GM23248 (cell line): ENCODE measurements around the gene PGRMC2. TPM values are rescaled to one million over a fixed set of nuclear protein-coding genes. Genes with fewer than 3 reads are reported as not detected.

ENCODE experiments used
- DNase-seq: peaks from one replicate; pipeline ENCODE4 v3.0.0-alpha.2; 2015
- H2AFZ ChIP-seq: fragments of 200-600 bp; sonication (generic); 2 replicates; pipeline ENCODE4 v1.6.1; 2016; ENCODE audit warnings: antibody characterized with exemption
- H3F3A ChIP-seq: fragments of 200-600 bp; sonication (generic); 2 replicates; pipeline ENCODE4 v1.6.1; 2016; ENCODE audit warnings: mild to moderate bottlenecking, antibody characterized with exemption, mixed run types; ENCODE audit not compliant: insufficient read depth
- H3K27ac ChIP-seq: fragments of 200-600 bp; sonication (generic); 2 replicates; pipeline ENCODE4 v1.5.1; 2016; ENCODE audit warnings: mild to moderate bottlenecking
- H3K27me3 ChIP-seq: fragments of 200-600 bp; sonication (generic); replicated peaks from 2 replicates; pipeline ENCODE4 v1.6.1; 2016; ENCODE audit warnings: mild to moderate bottlenecking; ENCODE audit not compliant: insufficient read depth
- H3K36me3 ChIP-seq: fragments of 200-600 bp; sonication (generic); 2 replicates; pipeline ENCODE4 v1.6.1; 2016; ENCODE audit warnings: low read depth, mild to moderate bottlenecking
- H3K4me1 ChIP-seq: fragments of 200-600 bp; sonication (generic); 2 replicates; pipeline ENCODE4 v1.6.1; 2016; ENCODE audit warnings: mild to moderate bottlenecking; ENCODE audit not compliant: insufficient read depth
- H3K4me2 ChIP-seq: fragments of 200-600 bp; sonication (generic); one replicate; pipeline ENCODE4 v1.6.1; 2016; ENCODE audit warnings: mild to moderate bottlenecking; ENCODE audit not compliant: unreplicated experiment
- H3K4me3 ChIP-seq: fragments of 200-600 bp; sonication (generic); 2 replicates; pipeline ENCODE4 v1.5.1; 2016; ENCODE audit warnings: mild to moderate bottlenecking
- H3K79me2 ChIP-seq: fragments of 200-600 bp; sonication (generic); 2 replicates; pipeline ENCODE4 v1.6.1; 2016; ENCODE audit warnings: mild to moderate bottlenecking; ENCODE audit not compliant: insufficient read depth
- H3K9ac ChIP-seq: fragments of 200-600 bp; sonication (generic); 2 replicates; pipeline ENCODE4 v1.6.1; 2016; ENCODE audit warnings: mild to moderate bottlenecking
- H3K9me2 ChIP-seq: fragments of 200-600 bp; sonication (generic); 2 replicates; pipeline ENCODE4 v1.6.1; 2016; ENCODE audit warnings: mixed run types, mild to moderate bottlenecking, moderate library complexity; ENCODE audit not compliant: insufficient read depth
- H3K9me3 ChIP-seq: fragments of 200-600 bp; sonication (generic); one replicate; pipeline ENCODE4 v1.6.1; 2017; ENCODE audit warnings: low read depth
- H4K20me1 ChIP-seq: fragments of 200-600 bp; sonication (generic); 2 replicates; pipeline ENCODE4 v1.6.0; 2016; ENCODE audit not compliant: insufficient read depth
- EZH2 ChIP-seq: fragments of 200-600 bp; sonication (generic); IDR thresholded peaks from 2 replicates; pipeline ENCODE4 v1.6.1; 2018; ENCODE audit warnings: antibody characterized with exemption, mild to moderate bottlenecking; ENCODE audit not compliant: insufficient read depth, poor library complexity, severe bottlenecking
- EZH2phosphoT487 ChIP-seq: fragments of 200-600 bp; sonication (generic); IDR thresholded peaks from 2 replicates; pipeline ENCODE4 v1.6.1; 2018; ENCODE audit warnings: antibody characterized with exemption, moderate library complexity, mild to moderate bottlenecking, low read depth; ENCODE audit not compliant: insufficient read depth
- WGBS, 2 experiments: methylation state at CpG; one replicate each; pipeline ENCODE4 v1.1.6; 2015 to 2017; ENCODE audit warnings: low lambda C conversion rate in 2 of 2, low coverage in 1 of 2; ENCODE audit errors: missing lambda C conversion rate in 2 of 2; 5-methylcytosine and 5-hydroxymethylcytosine counted together
- in situ Hi-C: fragments of 300-500 bp; cut with MboI; formaldehyde crosslinking; loops from 2 replicates; pipeline ENCODE4 v1.15.0; 2020
- polyA plus RNA-seq: library from polyadenylated mRNA; unstranded; fragments of >200 nt; fragmentation: Nextera tagmentation; extraction: Ambion mirVana; gene quantifications from 2 replicates; pipeline ENCODE4 v1.2.1, GENCODE V29; 2016
- total RNA-seq: library from RNA; depleted of rRNA; stranded (reverse); fragments of >200 nt; shearing (Covaris generic); gene quantifications from 2 replicates; pipeline ENCODE4 v1.2.3, GENCODE V29; 2014

The PGRMC2 gene
- total and polyA plus RNA-seq, 2 experiments from 2014 or later: 117 to 186 TPM

DNA sequence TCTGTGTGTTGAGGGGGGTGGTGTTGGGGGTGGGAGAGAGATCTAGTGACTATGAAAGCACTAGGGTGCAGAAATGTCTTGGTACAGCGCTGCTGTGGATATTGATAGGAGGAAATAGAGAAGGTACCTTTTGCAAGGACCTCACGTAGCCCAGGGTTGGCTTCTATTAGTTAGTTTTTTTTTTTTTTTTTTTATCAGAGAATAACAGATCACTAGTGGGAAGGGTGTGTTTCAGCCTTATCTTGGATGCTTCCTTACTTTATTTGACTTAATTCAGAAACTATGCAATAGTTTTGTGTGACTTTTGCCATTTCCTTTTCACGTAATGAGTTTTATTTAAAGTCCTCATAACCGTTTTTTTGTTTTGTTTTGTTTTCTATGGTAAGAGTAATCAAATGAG lies 16.4 kb upstream of the PGRMC2 start:
- no peak overlapping the region for H3K9ac ChIP-seq
- H3K4me2 ChIP-seq: no peak overlapping the region
- no peak overlapping the region for H2AFZ ChIP-seq
- H3K4me1 ChIP-seq: peaks cover 8% of the 10 kb centered on the region; the same call in 1 of the 2 replicates
- TF ChIP-seq EZH2phosphoT487 (no peak), EZH2 (no peak)
- WGBS, 2 experiments: 90 to 98% methylated on average over 4 of the region's 4 CpGs
- no peaks in the 10 kb centered on the region for H3K9me3 ChIP-seq
- H3K9me2 ChIP-seq: no peaks in the 10 kb centered on the region
- no peaks in the 10 kb centered on the region for H3F3A ChIP-seq
- no peaks in the 10 kb centered on the region for H4K20me1 ChIP-seq
- in situ Hi-C loops: no loop called here
- H3K4me3 ChIP-seq: no peak overlapping the region
- no peaks in the 10 kb centered on the region for H3K79me2 ChIP-seq
- no peak overlapping the region for H3K27ac ChIP-seq
- DNase-seq: no peak
- H3K36me3 ChIP-seq: 0 out of 2 replicates have a peak, but pooled peaks cover 5% of the 10 kb centered on the region
- no peaks in the 10 kb centered on the region for H3K27me3 ChIP-seq

DNA sequence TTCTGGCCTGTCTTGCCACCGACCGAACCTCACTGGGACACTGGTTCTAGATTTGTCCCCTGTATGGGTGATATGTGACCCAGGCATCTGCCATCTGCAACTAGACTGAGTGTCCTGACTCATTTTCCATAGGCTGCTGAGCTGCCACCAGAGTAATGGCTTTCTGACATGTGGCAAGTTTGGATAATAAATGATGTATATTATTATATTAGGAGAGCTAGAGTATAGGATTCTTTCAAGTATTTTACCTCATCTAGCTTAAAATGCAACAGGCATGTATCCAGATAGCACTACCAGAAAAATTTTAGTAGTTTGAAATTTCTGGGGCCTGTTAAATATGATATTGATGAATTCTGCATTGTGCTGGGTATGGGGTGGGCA lies 15.8 kb upstream of the PGRMC2 start:
- H3K9me2 ChIP-seq: no peaks in the 10 kb centered on the region
- no peak overlapping the region for H3K4me3 ChIP-seq
- H3K36me3 ChIP-seq: 0 out of 2 replicates have a peak, but pooled peaks cover 5% of the 10 kb centered on the region
- no peaks in the 10 kb centered on the region for H3K9me3 ChIP-seq
- H3K79me2 ChIP-seq: no peaks in the 10 kb centered on the region
- no peaks in the 10 kb centered on the region for H3F3A ChIP-seq
- H4K20me1 ChIP-seq: no peaks in the 10 kb centered on the region
- peaks cover 8% of the 10 kb centered on the region; the same call in 1 of the 2 replicates for H3K4me1 ChIP-seq
- no peak overlapping the region for H2AFZ ChIP-seq
- TF ChIP-seq EZH2 (no peak), EZH2phosphoT487 (no peak)
- H3K9ac ChIP-seq: no peak overlapping the region
- in situ Hi-C loops: no loop called here
- no peak for DNase-seq
- H3K4me2 ChIP-seq: no peak overlapping the region
- no peak overlapping the region for H3K27ac ChIP-seq
- no peaks in the 10 kb centered on the region for H3K27me3 ChIP-seq
- 97 to 100% methylated on average over 2 of the region's 2 CpGs for WGBS, 2 experiments

DNA sequence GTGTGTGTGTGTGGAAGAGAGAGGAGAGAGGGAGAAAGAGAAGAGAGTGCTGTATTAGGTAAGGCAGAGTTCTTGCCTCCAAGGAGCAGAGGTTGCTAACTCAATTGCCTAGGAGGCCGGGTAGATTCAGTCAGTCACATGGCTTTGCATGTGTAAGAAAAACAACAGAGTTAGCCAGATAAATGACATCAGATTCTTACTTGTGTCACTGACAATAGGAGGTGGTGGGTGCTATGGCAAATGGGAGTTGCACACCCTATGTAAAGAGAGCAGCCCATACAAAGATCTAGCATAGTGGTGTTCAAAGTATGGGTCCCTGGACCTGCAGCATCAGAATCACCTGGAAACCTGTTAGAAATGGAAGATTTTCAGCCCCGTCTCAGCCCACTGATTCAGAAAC lies 14.4 kb upstream of the PGRMC2 start:
- Histone ChIP-seq H3K27ac (no peak overlapping the region), H3K36me3 (peaks cover 9% of the 10 kb centered on the region; the same call in 1 of the 2 replicates), H4K20me1 (no peaks in the 10 kb centered on the region), H3F3A (no peaks in the 10 kb centered on the region), H3K27me3 (no peaks in the 10 kb centered on the region), H3K4me3 (no peak overlapping the region), H3K9ac (no peak overlapping the region), H3K9me3 (no peaks in the 10 kb centered on the region), H3K4me2 (no peak overlapping the region), H3K9me2 (no peaks in the 10 kb centered on the region), H2AFZ (no peak overlapping the region), H3K4me1 (peaks cover 8% of the 10 kb centered on the region; the same call in 1 of the 2 replicates), H3K79me2 (no peaks in the 10 kb centered on the region)
- 80 to 82% methylated on average over 2 of the region's 2 CpGs for WGBS, 2 experiments
- in situ Hi-C loops: no loop called here
- DNase-seq: no peak
- TF ChIP-seq EZH2phosphoT487 (no peak), EZH2 (no peak)

DNA sequence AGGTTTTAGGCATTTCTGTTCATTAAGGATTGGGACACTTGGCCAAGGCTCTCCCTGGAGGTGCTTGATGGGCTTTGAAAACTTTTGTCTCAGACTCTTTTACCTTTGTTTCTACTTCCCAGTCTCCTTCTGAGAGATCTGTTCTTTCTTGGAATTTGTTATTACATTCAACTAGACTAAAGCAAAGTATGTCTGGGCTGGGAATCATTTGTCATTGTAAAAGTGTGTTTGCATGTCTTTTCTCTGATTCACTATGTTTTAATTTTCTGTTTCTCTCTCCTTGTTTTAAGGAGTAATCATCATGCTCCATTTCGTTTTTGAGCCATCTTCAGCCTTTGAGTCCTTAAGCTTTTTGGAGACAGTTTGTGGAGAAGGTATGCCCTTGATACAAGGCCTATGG lies 12.2 kb upstream of the PGRMC2 start:
- WGBS, 2 experiments: 62 to 76% methylated on average over 1 of the region's 1 CpG
- DNase-seq: no peak
- H3K27ac ChIP-seq: no peak overlapping the region

DNA sequence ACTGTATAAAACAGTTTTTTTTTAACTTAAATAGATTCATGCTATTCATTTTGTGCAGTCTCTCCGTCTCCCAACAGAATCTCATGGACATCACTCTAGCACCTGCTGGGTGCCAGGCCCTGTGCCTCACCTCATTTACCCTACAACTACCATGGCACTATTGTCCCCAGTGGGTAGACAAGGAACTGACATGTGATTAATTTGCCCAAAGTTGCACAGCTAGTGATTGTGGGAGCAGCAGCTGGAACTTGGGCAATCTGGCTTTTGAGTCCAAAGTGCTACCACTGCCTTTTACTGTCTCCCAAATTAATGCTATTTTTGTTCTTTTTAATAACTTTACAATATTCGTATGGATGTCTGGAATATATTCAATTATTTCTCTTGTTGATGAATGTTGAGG lies 11.2 kb upstream of the PGRMC2 start:
- Histone ChIP-seq H3K36me3 (peaks cover 4% of the 10 kb centered on the region; the same call in 1 of the 2 replicates), H3K79me2 (no peaks in the 10 kb centered on the region), H3K4me2 (no peak overlapping the region), H3K4me1 (peaks cover 8% of the 10 kb centered on the region; the same call in 1 of the 2 replicates), H3K9ac (no peak overlapping the region), H2AFZ (no peak overlapping the region), H3K27me3 (no peaks in the 10 kb centered on the region), H4K20me1 (no peaks in the 10 kb centered on the region), H3K9me2 (no peaks in the 10 kb centered on the region), H3K9me3 (no peaks in the 10 kb centered on the region), H3K27ac (no peak overlapping the region), H3F3A (no peaks in the 10 kb centered on the region), H3K4me3 (no peak overlapping the region)
- TF ChIP-seq EZH2phosphoT487 (no peak), EZH2 (no peak)
- in situ Hi-C loops: no loop called here
- no peak for DNase-seq
- WGBS, 2 experiments: 71 to 79% methylated on average over 2 of the region's 2 CpGs

More for the DNA sequence above, 12.2 kb upstream of the PGRMC2 start:
- no peak overlapping the region for H3K4me2 ChIP-seq
- no peak overlapping the region for H3K4me3 ChIP-seq
- TF ChIP-seq EZH2phosphoT487 (no peak), EZH2 (no peak)
- no peaks in the 10 kb centered on the region for H3K9me3 ChIP-seq
- no peaks in the 10 kb centered on the region for H3F3A ChIP-seq
- no peaks in the 10 kb centered on the region for H3K9me2 ChIP-seq
- peaks cover 7% of the 10 kb centered on the region; the same call in 1 of the 2 replicates for H3K36me3 ChIP-seq
- no peaks in the 10 kb centered on the region for H4K20me1 ChIP-seq
- peaks cover 8% of the 10 kb centered on the region; the same call in 1 of the 2 replicates for H3K4me1 ChIP-seq
- H3K9ac ChIP-seq: no peak overlapping the region
- in situ Hi-C loops: no loop called here
- H3K79me2 ChIP-seq: no peaks in the 10 kb centered on the region
- H3K27me3 ChIP-seq: no peaks in the 10 kb centered on the region
- no peak overlapping the region for H2AFZ ChIP-seq
